Measurements from ENCODE around the gene DHX58.

Gene DHX58

GRCh38 chr17:42119301-42119700, 6.8 kb upstream of the DHX58 start:
- Histone ChIP-seq H3K27ac (ENCODE audit: insufficient read depth, low read depth, low read length, poor library complexity, severe bottlenecking) (no peak overlapping the region), H3K4me3 (ENCODE audit: insufficient read depth, low read depth, low read length) (no peak overlapping the region), H3K9me3 (ENCODE audit: control insufficient read depth, low read length) (no peaks in the 10 kb centered on the region), H3K4me1 (ENCODE audit: control insufficient read depth, insufficient read depth, low read length) (peaks cover 5% of the 10 kb centered on the region), H3K27me3 (ENCODE audit: control insufficient read depth, insufficient read depth, low read length, poor library complexity, severe bottlenecking) (no peaks in the 10 kb centered on the region), H3K36me3 (ENCODE audit: control insufficient read depth, insufficient read depth, low read length) (no peaks in the 10 kb centered on the region)
- WGBS, 2 experiments = 95% methylated on average over 18 of the region's 18 CpGs

- Histone ChIP-seq H3K9me3 (ENCODE audit: control insufficient read depth, low read length) (no peaks in the 10 kb centered on the region), H3K4me1 (ENCODE audit: control insufficient read depth, insufficient read depth, low read length) (peaks cover 5% of the 10 kb centered on the region), H3K4me3 (ENCODE audit: insufficient read depth, low read depth, low read length) (no peak overlapping the region), H3K36me3 (ENCODE audit: control insufficient read depth, insufficient read depth, low read length) (no peaks in the 10 kb centered on the region), H3K27ac (ENCODE audit: insufficient read depth, low read depth, low read length, poor library complexity, severe bottlenecking) (no peak overlapping the region), H3K27me3 (ENCODE audit: control insufficient read depth, insufficient read depth, low read length, poor library complexity, severe bottlenecking) (no peaks in the 10 kb centered on the region)
- 92% methylated on average over 2 of the region's 2 CpGs for WGBS, 2 experiments
Measured at GRCh38 chr17:42118545-42118944, 6.0 kb upstream of the DHX58 start.

- no peak overlapping the region for H3K4me3 ChIP-seq (ENCODE audit: insufficient read depth, low read depth, low read length)
- H3K9me3 ChIP-seq (ENCODE audit: control insufficient read depth, low read length) = no peaks in the 10 kb centered on the region
- no peak overlapping the region for H3K27ac ChIP-seq (ENCODE audit: insufficient read depth, low read depth, low read length, poor library complexity, severe bottlenecking)
- H3K27me3 ChIP-seq (ENCODE audit: control insufficient read depth, insufficient read depth, low read length, poor library complexity, severe bottlenecking) = no peaks in the 10 kb centered on the region
- WGBS, 2 experiments = 94 to 95% methylated on average over 4 of the region's 4 CpGs
- H3K4me1 ChIP-seq (ENCODE audit: control insufficient read depth, insufficient read depth, low read length) = peaks cover 5% of the 10 kb centered on the region
- H3K36me3 ChIP-seq (ENCODE audit: control insufficient read depth, insufficient read depth, low read length) = no peaks in the 10 kb centered on the region
Measured at GRCh38 chr17:42118126-42118510, 5.6 kb upstream of the DHX58 start.

GRCh38 chr17:42117397-42118125, 5.0 kb upstream of the DHX58 start:
- H3K4me1 ChIP-seq (ENCODE audit: control insufficient read depth, insufficient read depth, low read length) = peaks cover 5% of the 10 kb centered on the region
- no peak overlapping the region for H3K4me3 ChIP-seq (ENCODE audit: insufficient read depth, low read depth, low read length)
- no peaks in the 10 kb centered on the region for H3K9me3 ChIP-seq (ENCODE audit: control insufficient read depth, low read length)
- no peak overlapping the region for H3K27ac ChIP-seq (ENCODE audit: insufficient read depth, low read depth, low read length, poor library complexity, severe bottlenecking)
- no peaks in the 10 kb centered on the region for H3K36me3 ChIP-seq (ENCODE audit: control insufficient read depth, insufficient read depth, low read length)
- H3K27me3 ChIP-seq (ENCODE audit: control insufficient read depth, insufficient read depth, low read length, poor library complexity, severe bottlenecking) = no peaks in the 10 kb centered on the region
- 93 to 94% methylated on average over 30 of the region's 30 CpGs for WGBS, 2 experiments

GRCh38 chr17:42116705-42117396, 4.3 kb upstream of the DHX58 start:
- no peaks in the 10 kb centered on the region for H3K36me3 ChIP-seq (ENCODE audit: control insufficient read depth, insufficient read depth, low read length)
- no peak overlapping the region for H3K27ac ChIP-seq (ENCODE audit: insufficient read depth, low read depth, low read length, poor library complexity, severe bottlenecking)
- peaks cover 5% of the 10 kb centered on the region for H3K4me1 ChIP-seq (ENCODE audit: control insufficient read depth, insufficient read depth, low read length)
- WGBS, 2 experiments = 57 to 61% methylated on average over 18 of the region's 18 CpGs
- no peak overlapping the region for H3K4me3 ChIP-seq (ENCODE audit: insufficient read depth, low read depth, low read length)
- no peaks in the 10 kb centered on the region for H3K9me3 ChIP-seq (ENCODE audit: control insufficient read depth, low read length)
- H3K27me3 ChIP-seq (ENCODE audit: control insufficient read depth, insufficient read depth, low read length, poor library complexity, severe bottlenecking) = no peaks in the 10 kb centered on the region

GRCh38 chr17:42114118-42114517, 1.6 kb upstream of the DHX58 start:
- 96 to 99% methylated on average over 9 of the region's 9 CpGs for WGBS, 2 experiments
- Histone ChIP-seq H3K27me3 (ENCODE audit: control insufficient read depth, insufficient read depth, low read length, poor library complexity, severe bottlenecking) (no peaks in the 10 kb centered on the region), H3K36me3 (ENCODE audit: control insufficient read depth, insufficient read depth, low read length) (no peaks in the 10 kb centered on the region), H3K4me1 (ENCODE audit: control insufficient read depth, insufficient read depth, low read length) (no peaks in the 10 kb centered on the region), H3K4me3 (ENCODE audit: insufficient read depth, low read depth, low read length) (no peak overlapping the region), H3K27ac (ENCODE audit: insufficient read depth, low read depth, low read length, poor library complexity, severe bottlenecking) (no peak overlapping the region), H3K9me3 (ENCODE audit: control insufficient read depth, low read length) (no peaks in the 10 kb centered on the region)

- H3K36me3 ChIP-seq (ENCODE audit: control insufficient read depth, insufficient read depth, low read length) = no peaks in the 10 kb centered on the region
- H3K4me1 ChIP-seq (ENCODE audit: control insufficient read depth, insufficient read depth, low read length) = no peaks in the 10 kb centered on the region
- 95% methylated on average over 28 of the region's 28 CpGs for WGBS, 2 experiments
- no peak overlapping the region for H3K27ac ChIP-seq (ENCODE audit: insufficient read depth, low read depth, low read length, poor library complexity, severe bottlenecking)
- no peak overlapping the region for H3K4me3 ChIP-seq (ENCODE audit: insufficient read depth, low read depth, low read length)
- no peaks in the 10 kb centered on the region for H3K9me3 ChIP-seq (ENCODE audit: control insufficient read depth, low read length)
- H3K27me3 ChIP-seq (ENCODE audit: control insufficient read depth, insufficient read depth, low read length, poor library complexity, severe bottlenecking) = no peaks in the 10 kb centered on the region
Measured at GRCh38 chr17:42113293-42114069, 967 bp upstream of the DHX58 start.

- no peaks in the 10 kb centered on the region for H3K4me1 ChIP-seq (ENCODE audit: control insufficient read depth, insufficient read depth, low read length)
- no peak overlapping the region for H3K27ac ChIP-seq (ENCODE audit: insufficient read depth, low read depth, low read length, poor library complexity, severe bottlenecking)
- peaks cover 4% of the 10 kb centered on the region for H3K27me3 ChIP-seq (ENCODE audit: control insufficient read depth, insufficient read depth, low read length, poor library complexity, severe bottlenecking)
- H3K36me3 ChIP-seq (ENCODE audit: control insufficient read depth, insufficient read depth, low read length) = no peaks in the 10 kb centered on the region
- WGBS, 2 experiments = 89 to 94% methylated on average over 11 of the region's 12 CpGs
- no peaks in the 10 kb centered on the region for H3K9me3 ChIP-seq (ENCODE audit: control insufficient read depth, low read length)
- no peak overlapping the region for H3K4me3 ChIP-seq (ENCODE audit: insufficient read depth, low read depth, low read length)
Measured at GRCh38 chr17:42111871-42112551, 503 bp downstream of the DHX58 start.

GRCh38 chr17:42111265-42111636, 1.3 kb downstream of the DHX58 start:
- Histone ChIP-seq H3K27ac (ENCODE audit: insufficient read depth, low read depth, low read length, poor library complexity, severe bottlenecking) (no peak overlapping the region), H3K4me1 (ENCODE audit: control insufficient read depth, insufficient read depth, low read length) (no peaks in the 10 kb centered on the region), H3K4me3 (ENCODE audit: insufficient read depth, low read depth, low read length) (no peak overlapping the region), H3K27me3 (ENCODE audit: control insufficient read depth, insufficient read depth, low read length, poor library complexity, severe bottlenecking) (peaks cover 12% of the 10 kb centered on the region), H3K9me3 (ENCODE audit: control insufficient read depth, low read length) (no peaks in the 10 kb centered on the region), H3K36me3 (ENCODE audit: control insufficient read depth, insufficient read depth, low read length) (no peaks in the 10 kb centered on the region)
- WGBS, 2 experiments = 94 to 95% methylated on average over 11 of the region's 11 CpGs
